HepG2 (cell line): ENCODE results near the gene HECTD4. TPM values are rescaled to one million over a fixed set of nuclear protein-coding genes. Genes with fewer than 3 reads are reported as not detected.

Experiments used
- CC2D1A ChIP-seq: sonication (generic); formaldehyde crosslinking; IDR thresholded peaks from 2 replicates; pipeline ENCODE4 v1.8.1; 2023; ENCODE audit warnings: mild to moderate bottlenecking, missing genetic modification reagents
- CEBPB ChIP-seq: IDR thresholded peaks from 2 replicates; pipeline ENCODE4 v1.6.1; 2011; ENCODE audit warnings: low read depth, low read length, improper control_type of control experiment, borderline replicate concordance
- EHMT2 ChIP-seq: fragments of 200-600 bp; sonication (generic); IDR thresholded peaks from 2 replicates; pipeline ENCODE4 v1.7.0; 2017; ENCODE audit warnings: antibody characterized with exemption, low read depth, low read length, borderline replicate concordance
- HCFC1 ChIP-seq: fragments of 150-350 bp; IDR thresholded peaks from 2 replicates; pipeline ENCODE4 v1.6.1; 2014; ENCODE audit warnings: low read depth, low read length
- HDAC1 ChIP-seq: sonication (generic); formaldehyde crosslinking; IDR thresholded peaks from 2 replicates; pipeline ENCODE4 v1.5.1; 2020; ENCODE audit warnings: mild to moderate bottlenecking, missing genetic modification reagents
- HINFP ChIP-seq: sonication (generic); formaldehyde crosslinking; IDR thresholded peaks from 2 replicates; pipeline ENCODE4 v1.4.0; 2020; ENCODE audit warnings: low read depth, mild to moderate bottlenecking, missing genetic modification reagents
- KDM5B ChIP-seq: sonication (generic); formaldehyde crosslinking; IDR thresholded peaks from 2 replicates; pipeline ENCODE4 v1.4.0; 2020; ENCODE audit warnings: missing genetic modification reagents, mild to moderate bottlenecking, borderline replicate concordance
- KLF6 ChIP-seq: IDR thresholded peaks from 2 replicates; pipeline ENCODE4 v1.8.0; 2016; ENCODE audit warnings: missing biosample characterization, missing genetic modification reagents
- MNT ChIP-seq: fragments of 450-650 bp; IDR thresholded peaks from 2 replicates; pipeline ENCODE4 v1.6.1; 2016
- NCOR1 ChIP-seq: fragments of 200-600 bp; sonication (generic); IDR thresholded peaks from 2 replicates; pipeline ENCODE4 v1.7.0; 2017; ENCODE audit warnings: antibody characterized with exemption, low read length, borderline replicate concordance
- NFE2L1 ChIP-seq: sonication (generic); formaldehyde crosslinking; IDR thresholded peaks from 2 replicates; pipeline ENCODE4 v1.4.0; 2020; ENCODE audit warnings: missing genetic modification reagents, mild to moderate bottlenecking, borderline replicate concordance
- PHB2 ChIP-seq: fragments of 450-650 bp; IDR thresholded peaks from 2 replicates; pipeline ENCODE4 v1.6.1; 2018; ENCODE audit not compliant: partially characterized antibody
- REXO4 ChIP-seq: sonication (generic); formaldehyde crosslinking; IDR thresholded peaks from 2 replicates; pipeline ENCODE4 v1.8.0; 2022; ENCODE audit warnings: missing genetic modification reagents, mild to moderate bottlenecking, borderline replicate concordance
- TARDBP ChIP-seq: sonication (generic); formaldehyde crosslinking; IDR thresholded peaks from 2 replicates; pipeline ENCODE4 v1.8.0; 2022; ENCODE audit warnings: mild to moderate bottlenecking, missing genetic modification reagents
- ZBTB25 ChIP-seq: IDR thresholded peaks from 2 replicates; pipeline ENCODE4 v1.6.1; 2018; ENCODE audit warnings: missing genetic modification reagents
- ZKSCAN1 ChIP-seq: fragments of 150-350 bp; IDR thresholded peaks from 2 replicates; pipeline ENCODE4 v1.6.1; 2014; ENCODE audit warnings: low read length
- ZNF30 ChIP-seq: sonication (generic); formaldehyde crosslinking; IDR thresholded peaks from 2 replicates; pipeline ENCODE4 v1.5.0; 2020; ENCODE audit warnings: mild to moderate bottlenecking, missing genetic modification reagents
- ZNF7 ChIP-seq: IDR thresholded peaks from 2 replicates; pipeline ENCODE4 v1.6.1; 2016; ENCODE audit warnings: missing biosample characterization, missing genetic modification reagents
- ZNF709 ChIP-seq: sonication (generic); formaldehyde crosslinking; IDR thresholded peaks from 2 replicates; pipeline ENCODE4 v1.5.0; 2020; ENCODE audit warnings: mild to moderate bottlenecking, missing genetic modification reagents
- ZSCAN22 ChIP-seq: sonication (generic); formaldehyde crosslinking; IDR thresholded peaks from 2 replicates; pipeline ENCODE4 v1.4.0; 2020; ENCODE audit warnings: mild to moderate bottlenecking, missing genetic modification reagents
- polyA plus RNA-seq, 8 experiments: library from polyadenylated mRNA; depleted of rRNA in 3 of 8; stranded (reverse) in 7 of 8; unstranded in 1 of 8; fragments of >200 nt; fragmentation: Illumina TruSeq in 4 of 8; extraction: Trizol in 4 of 8; gene quantifications; 2 replicates each; pipeline versions ENCODE4 v1.2.1 to v1.2.3, GENCODE V29; 2011 to 2016; ENCODE audit warnings: low read depth in 4 of 8, missing spikeins in 1 of 8, mixed read lengths in 1 of 8; ENCODE audit not compliant: insufficient read depth in 1 of 8
- total RNA-seq, 5 experiments: library from RNA; depleted of rRNA; stranded (reverse); fragments of >200 nt; fragmentation: Illumina TruSeq; extraction: Trizol; gene quantifications; 2 replicates each; pipeline ENCODE4 v1.2.3, GENCODE V29; 2016; ENCODE audit warnings: low read depth in 1 of 5
- TF ChIP-seq, protein P1 (sequence below): sonication (generic); formaldehyde crosslinking; IDR thresholded peaks from 2 replicates; pipeline ENCODE4 v1.4.0; 2020; ENCODE audit warnings: mild to moderate bottlenecking, missing genetic modification reagents
- TF ChIP-seq, protein P2 (sequence below): sonication (generic); formaldehyde crosslinking; IDR thresholded peaks from 2 replicates; pipeline ENCODE4 v1.4.0; 2020; ENCODE audit warnings: missing genetic modification reagents
- TF ChIP-seq, protein P3 (sequence below): sonication (generic); formaldehyde crosslinking; IDR thresholded peaks from 2 replicates; pipeline ENCODE4 v1.4.0; 2020; ENCODE audit warnings: mild to moderate bottlenecking, missing genetic modification reagents

The HECTD4 gene
- total and polyA plus RNA-seq, 2 of the 13 experiments (the other 11 are each of a cell fraction or from before 2014, with no cell fraction given) = 9.0 to 11.4 TPM

DNA sequence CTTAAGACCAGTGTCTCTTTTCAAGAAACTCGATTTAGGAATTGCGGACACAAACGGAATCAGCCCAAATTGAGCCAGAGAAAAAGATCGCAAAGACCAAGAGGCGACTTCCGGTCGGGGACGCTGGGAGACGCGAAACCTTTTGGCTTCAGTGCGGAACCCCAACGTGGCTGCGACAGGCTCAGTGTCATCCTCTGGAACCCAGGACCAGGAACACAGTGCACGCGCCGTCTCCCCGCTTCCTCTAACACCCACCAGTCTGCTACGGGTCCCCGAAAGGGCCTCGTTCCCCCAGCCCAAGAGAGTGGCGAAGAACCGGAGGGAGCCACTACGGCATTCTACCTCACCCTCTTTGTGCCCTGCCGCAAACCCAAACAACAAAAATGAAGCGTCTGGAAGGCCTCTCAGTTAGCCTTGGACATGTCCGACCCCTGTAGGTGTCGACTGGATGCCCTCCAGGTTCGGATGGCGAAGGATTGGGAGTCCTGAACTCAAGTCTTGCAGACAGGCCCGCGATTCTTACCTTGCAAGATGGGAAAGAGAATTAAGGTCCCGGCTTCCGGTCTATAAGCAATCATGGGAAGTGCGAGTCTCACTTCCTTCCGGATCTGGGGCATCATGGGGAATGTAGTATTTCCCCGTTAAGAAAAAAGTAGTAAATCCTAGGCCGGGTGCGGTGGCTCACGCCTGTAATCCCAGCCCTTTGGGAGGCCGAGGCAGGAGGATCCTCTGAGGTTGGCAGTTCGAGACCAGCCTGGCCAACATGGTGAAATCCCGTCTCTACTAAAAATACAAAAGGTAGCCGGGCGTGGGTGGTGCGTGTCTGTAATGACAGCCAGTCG is 27.1 kb upstream of the HECTD4 start, which contains the start of gene RPL6 (continued):
- TF ChIP-seq, protein P1, sequence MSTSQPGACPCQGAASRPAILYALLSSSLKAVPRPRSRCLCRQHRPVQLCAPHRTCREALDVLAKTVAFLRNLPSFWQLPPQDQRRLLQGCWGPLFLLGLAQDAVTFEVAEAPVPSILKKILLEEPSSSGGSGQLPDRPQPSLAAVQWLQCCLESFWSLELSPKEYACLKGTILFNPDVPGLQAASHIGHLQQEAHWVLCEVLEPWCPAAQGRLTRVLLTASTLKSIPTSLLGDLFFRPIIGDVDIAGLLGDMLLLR (CRISPR knock-in tag) = no peak; the same call in 1 of the 2 replicates
- TF ChIP-seq HCFC1 = peak; percentile 83
- TF ChIP-seq CEBPB = no peak
- peak; percentile 27; the same call in 1 of the 2 replicates for TF ChIP-seq CC2D1A (CRISPR knock-in tag)
- peak; percentile 79 for TF ChIP-seq HDAC1 (CRISPR knock-in tag)
- TF ChIP-seq ZNF30 (CRISPR knock-in tag) = no peak
- peak; percentile 50; the same call in 1 of the 2 replicates for TF ChIP-seq NCOR1
- peak; percentile 51; the same call in 1 of the 2 replicates for TF ChIP-seq KDM5B (CRISPR knock-in tag)
- TF ChIP-seq MNT = no peak
- TF ChIP-seq REXO4 (CRISPR knock-in tag) = no peak
- no peak for TF ChIP-seq NFE2L1 (CRISPR knock-in tag)
- TF ChIP-seq ZBTB25 (CRISPR knock-in tag) = no peak
- TF ChIP-seq HINFP (CRISPR knock-in tag) = 0 out of 2 replicates have a peak, but pooled peaks have one; percentile 63
- TF ChIP-seq, protein P2, sequence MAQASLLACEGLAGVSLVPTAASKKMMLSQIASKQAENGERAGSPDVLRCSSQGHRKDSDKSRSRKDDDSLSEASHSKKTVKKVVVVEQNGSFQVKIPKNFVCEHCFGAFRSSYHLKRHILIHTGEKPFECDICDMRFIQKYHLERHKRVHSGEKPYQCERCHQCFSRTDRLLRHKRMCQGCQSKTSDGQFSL (CRISPR knock-in tag) = no peak
- peak; percentile 89; the same call in 1 of the 2 replicates for TF ChIP-seq KLF6 (CRISPR knock-in tag)
- TF ChIP-seq, protein P3, sequence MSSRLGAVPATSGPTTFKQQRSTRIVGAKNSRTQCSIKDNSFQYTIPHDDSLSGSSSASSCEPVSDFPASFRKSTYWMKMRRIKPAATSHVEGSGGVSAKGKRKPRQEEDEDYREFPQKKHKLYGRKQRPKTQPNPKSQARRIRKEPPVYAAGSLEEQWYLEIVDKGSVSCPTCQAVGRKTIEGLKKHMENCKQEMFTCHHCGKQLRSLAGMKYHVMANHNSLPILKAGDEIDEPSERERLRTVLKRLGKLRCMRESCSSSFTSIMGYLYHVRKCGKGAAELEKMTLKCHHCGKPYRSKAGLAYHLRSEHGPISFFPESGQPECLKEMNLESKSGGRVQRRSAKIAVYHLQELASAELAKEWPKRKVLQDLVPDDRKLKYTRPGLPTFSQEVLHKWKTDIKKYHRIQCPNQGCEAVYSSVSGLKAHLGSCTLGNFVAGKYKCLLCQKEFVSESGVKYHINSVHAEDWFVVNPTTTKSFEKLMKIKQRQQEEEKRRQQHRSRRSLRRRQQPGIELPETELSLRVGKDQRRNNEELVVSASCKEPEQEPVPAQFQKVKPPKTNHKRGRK (CRISPR knock-in tag) = no peak
- TF ChIP-seq PHB2 = no peak
- no peak for TF ChIP-seq EHMT2
- TF ChIP-seq ZKSCAN1 = no peak; the same call in 1 of the 2 replicates
- TF ChIP-seq TARDBP = peak; percentile 73
- TF ChIP-seq ZNF709 (CRISPR knock-in tag) = no peak
- TF ChIP-seq ZNF7 (CRISPR knock-in tag) = no peak; the same call in 1 of the 2 replicates
- no peak; the same call in 1 of the 2 replicates for TF ChIP-seq ZSCAN22 (CRISPR knock-in tag)
